Measurements from ENCODE around the gene TBX21.
A peak's percentile ranks its signal among the peaks of the same experiment; 100 is the strongest.

The TBX21 gene, protein sequence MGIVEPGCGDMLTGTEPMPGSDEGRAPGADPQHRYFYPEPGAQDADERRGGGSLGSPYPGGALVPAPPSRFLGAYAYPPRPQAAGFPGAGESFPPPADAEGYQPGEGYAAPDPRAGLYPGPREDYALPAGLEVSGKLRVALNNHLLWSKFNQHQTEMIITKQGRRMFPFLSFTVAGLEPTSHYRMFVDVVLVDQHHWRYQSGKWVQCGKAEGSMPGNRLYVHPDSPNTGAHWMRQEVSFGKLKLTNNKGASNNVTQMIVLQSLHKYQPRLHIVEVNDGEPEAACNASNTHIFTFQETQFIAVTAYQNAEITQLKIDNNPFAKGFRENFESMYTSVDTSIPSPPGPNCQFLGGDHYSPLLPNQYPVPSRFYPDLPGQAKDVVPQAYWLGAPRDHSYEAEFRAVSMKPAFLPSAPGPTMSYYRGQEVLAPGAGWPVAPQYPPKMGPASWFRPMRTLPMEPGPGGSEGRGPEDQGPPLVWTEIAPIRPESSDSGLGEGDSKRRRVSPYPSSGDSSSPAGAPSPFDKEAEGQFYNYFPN

DNA sequence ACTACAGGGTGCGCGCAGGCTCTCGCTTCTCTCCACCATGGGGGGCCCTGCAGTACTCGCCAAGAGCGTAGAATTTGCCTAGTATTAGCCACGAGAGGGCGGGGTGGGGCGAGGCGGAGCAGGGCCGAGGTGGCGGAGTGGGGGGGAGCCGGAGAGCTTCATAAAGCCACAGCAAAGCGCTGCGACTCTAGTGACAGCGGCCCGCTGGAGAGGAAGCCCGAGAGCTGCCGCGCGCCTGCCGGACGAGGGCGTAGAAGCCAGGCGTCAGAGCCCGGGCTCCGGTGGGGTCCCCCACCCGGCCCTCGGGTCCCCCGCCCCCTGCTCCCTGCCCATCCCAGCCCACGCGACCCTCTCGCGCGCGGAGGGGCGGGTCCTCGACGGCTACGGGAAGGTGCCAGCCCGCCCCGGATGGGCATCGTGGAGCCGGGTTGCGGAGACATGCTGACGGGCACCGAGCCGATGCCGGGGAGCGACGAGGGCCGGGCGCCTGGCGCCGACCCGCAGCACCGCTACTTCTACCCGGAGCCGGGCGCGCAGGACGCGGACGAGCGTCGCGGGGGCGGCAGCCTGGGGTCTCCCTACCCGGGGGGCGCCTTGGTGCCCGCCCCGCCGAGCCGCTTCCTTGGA is at the start of gene TBX21:
Gene TBX21 (plus strand): TSS at position 190 of the 627 bp plus-strand sequence. CDS start 219 bp downstream, at position 409.
- peak; percentile 36 for DNase-seq

GRCh38 chr17:47684025-47684424 is 49.0 kb upstream of the TBX21 start:
- DNase-seq: no peak

- DNase-seq: no peak
Observed at GRCh38 chr17:47684535-47685193, 48.4 kb upstream of the TBX21 start.

GRCh38 chr17:47685556-47686275 is 47.3 kb upstream of the TBX21 start:
- no peak for DNase-seq

DNA sequence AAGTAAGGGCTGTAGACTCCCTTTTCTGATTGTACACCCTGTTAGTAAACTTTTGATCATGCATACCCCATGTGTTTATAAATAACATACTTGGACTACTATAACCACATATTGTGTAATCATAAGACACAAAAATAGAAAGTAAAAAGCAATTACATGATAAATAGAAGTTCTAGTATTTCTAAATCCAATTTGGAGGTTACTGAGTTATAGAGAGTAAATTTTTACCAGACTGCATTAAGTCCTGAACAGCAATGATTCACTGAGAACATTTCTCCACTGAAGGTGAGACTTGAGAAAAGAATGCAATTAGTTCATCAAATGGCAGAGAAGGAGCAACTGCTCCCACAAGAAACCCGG is 46.8 kb upstream of the TBX21 start:
- DNase-seq: no peak

- DNase-seq: no peak
Observed at GRCh38 chr17:47686664-47687327, 46.2 kb upstream of the TBX21 start.

GRCh38 chr17:47687328-47687690 is 45.7 kb upstream of the TBX21 start:
- DNase-seq: no peak

DNA sequence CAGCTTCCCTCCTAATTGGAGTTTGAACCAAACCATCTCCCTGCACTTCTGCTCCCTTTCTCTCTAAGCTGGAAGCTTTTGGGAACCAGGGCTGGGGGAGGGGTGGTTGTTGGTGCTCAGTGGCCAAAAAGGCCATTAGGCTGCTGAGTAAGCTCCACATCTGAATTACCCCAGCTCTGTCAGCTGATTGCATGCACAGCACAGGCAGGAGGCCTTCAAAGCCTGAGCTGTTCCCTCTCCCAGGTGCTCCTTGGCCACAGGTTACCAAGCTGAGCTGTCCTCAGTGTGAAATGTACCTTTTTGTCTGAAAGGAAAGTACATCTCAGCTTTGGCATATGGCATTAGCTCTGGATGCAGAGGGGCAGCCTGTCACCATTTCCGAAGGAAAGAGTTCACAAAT is 45.3 kb upstream of the TBX21 start:
- no peak for DNase-seq

DNA sequence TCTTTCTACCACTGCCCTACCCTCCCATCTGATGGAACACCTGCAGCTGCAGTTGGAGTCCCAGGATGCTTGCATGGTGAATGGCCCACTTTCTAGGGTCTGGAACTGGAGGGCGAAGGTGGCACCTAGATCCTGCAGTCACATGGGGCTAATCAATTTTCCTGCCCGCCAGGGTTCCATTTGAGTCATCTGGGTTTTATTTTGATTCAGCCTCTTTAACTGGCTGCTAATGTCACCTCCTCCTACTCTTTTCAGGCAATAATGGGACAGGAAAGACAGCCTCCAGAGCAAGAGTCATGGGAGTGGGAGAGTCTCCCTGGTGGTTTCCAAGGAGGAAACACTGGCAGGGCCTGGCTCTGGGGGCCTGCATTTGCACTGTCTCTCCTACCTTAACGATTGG is 42.9 kb upstream of the TBX21 start:
- DNase-seq: no peak

DNA sequence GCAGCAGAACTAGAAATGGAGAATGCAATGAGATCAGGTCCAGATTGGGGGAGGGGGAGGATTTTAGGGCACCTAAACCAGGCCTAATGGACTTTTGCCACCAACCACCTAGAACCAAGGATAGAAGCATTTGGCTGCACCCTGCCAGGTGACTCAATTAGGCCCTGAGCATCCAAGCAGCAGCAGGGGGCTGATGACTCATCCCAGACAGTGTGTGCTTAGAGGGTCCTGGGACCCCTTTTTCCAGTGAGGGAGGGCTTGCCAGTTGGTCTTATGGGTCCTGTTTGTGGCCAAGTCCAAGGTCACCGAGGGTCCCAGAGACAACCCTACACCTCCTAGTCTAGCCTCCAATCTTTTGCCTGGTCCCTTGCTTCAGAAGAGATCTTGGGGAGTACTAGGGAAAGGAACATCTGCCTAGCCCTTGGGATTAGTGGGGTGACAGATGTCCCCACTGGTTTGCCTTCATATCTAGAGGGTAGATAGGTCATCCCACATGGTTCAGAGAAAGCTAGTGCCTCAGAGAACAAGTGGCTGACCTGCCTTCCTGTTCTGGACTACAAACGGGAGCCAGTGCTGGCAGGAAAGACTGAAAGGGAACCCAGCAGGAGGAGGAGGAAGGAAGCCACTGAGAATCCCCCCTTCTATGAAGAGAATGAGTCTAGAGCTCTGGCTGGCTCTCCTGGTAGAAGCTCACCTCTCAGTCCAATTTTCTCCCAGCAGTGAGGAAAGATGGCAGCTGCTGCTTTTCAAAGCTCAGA is 40.7 kb upstream of the TBX21 start:
- DNase-seq: no peak

DNA sequence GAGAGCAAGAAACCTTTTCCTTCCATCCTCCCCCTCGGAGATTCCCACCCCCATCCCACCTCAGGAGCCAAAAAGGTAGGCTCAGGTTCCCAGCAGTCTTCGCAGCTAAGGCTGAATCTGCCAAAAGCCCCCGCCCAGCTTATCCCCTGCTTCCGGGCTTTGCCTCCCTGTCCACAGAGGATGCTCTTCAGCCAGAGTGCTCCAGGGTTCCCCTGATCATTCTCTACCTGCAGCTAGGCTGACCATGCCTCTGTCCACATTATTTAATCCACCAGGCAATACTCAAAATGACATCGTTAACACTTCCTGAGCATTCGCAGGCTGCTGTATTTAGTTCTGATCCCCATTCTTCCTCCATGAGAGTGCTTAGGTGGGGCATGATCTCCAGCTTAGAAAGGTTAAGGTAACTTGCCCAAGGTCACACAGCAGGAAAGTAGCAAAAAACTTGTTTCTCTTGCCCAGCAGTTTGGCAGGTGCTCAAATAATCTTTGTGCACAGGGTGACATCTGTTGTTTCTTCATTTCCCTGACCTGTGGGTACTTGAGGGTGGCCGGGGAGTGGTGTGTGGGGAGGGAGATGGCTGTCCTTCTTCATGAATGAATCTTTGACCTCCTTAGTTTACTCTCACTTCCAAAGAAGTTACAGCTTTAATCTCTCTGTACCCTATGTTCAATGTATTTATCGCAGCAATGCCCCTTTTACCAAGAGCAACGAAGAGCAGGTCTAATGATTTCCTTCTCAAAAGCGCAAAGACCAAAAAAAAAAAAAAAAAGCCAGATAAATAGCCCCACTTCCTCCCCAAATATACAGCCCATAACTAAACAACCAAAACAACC is 39.9 kb upstream of the TBX21 start:
- no peak for DNase-seq

DNA sequence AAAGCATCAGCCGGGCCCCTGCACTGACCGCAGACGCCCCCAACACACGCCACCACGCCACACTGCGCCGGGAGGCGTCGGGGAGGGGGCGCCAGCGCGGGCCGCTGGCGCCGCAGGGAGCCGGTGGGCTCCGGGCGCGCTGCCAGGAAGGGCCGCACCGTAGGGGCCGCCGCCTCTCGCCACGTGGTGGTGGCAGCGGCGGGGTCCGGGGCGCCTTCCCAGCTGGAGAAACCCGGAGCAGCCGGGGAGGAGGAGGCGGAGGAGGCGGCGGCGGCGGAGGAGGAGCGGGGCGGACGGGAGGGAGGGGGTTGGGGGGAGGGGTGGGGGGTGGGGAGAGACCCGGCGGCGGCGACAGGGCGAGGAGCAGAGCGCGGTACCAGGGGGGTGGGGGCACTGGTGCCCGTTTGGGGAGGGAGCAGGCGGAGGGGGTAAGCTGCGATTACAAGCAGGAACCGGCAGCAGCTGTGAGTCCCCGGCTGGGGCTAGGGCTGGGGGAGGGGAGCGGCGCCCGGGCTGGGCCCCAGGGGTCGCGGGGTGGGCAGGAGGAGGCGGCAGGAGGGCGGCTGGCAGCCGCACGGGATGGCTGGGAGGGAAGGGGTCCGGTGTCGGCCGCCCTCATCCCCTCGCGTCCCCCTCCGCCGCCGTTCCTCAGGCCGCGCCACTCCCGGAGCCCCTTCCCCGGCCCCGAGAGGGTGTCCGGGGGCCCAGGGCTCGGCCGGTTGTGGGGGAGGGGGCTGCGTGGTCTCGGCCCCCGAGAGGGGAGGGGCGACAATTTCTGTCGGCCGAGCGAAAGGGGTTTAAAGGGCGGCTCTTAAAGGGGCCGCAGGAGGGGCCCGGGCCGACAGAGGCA is 39.1 kb upstream of the TBX21 start, which contains the start of gene TBKBP1:
Gene TBKBP1 (plus strand): TSS at position 431 of the 850 bp plus-strand sequence. CDS start 1,952 bp downstream, outside the sequence.
- DNase-seq: peak; percentile 76

- DNase-seq: peak; percentile 87
Observed at GRCh38 chr17:47694581-47695428, 38.2 kb upstream of the TBX21 start.

GRCh38 chr17:47695429-47696376 is 37.3 kb upstream of the TBX21 start:
- DNase-seq: peak; percentile 94

- DNase-seq: no peak
Observed at GRCh38 chr17:47696717-47697642, 36.1 kb upstream of the TBX21 start.

Data from GDM1 (cell line).